SK-N-MC (cell line): ENCODE results near the gene PPFIBP2.

Experiments
- DNase-seq: peaks from one replicate; pipeline ENCODE4 v3.0.0-alpha.2; 2011; ENCODE audit warnings: low read depth, low spot score
- H3K27ac ChIP-seq: fragments of 200-600 bp; sonication (generic); 2 replicates; pipeline ENCODE4 v1.5.1; 2016; ENCODE audit warnings: mixed run types
- H3K36me3 ChIP-seq: fragments of 200-600 bp; sonication (generic); 2 replicates; pipeline ENCODE4 v1.6.1; 2017; ENCODE audit warnings: antibody characterized with exemption, low read length, mixed read lengths; ENCODE audit not compliant: insufficient read depth
- H3K4me3 ChIP-seq: fragments of 200-600 bp; sonication (generic); 2 replicates; pipeline ENCODE4 v1.5.1; 2016
- H3K9ac ChIP-seq: fragments of 200-600 bp; sonication (generic); 2 replicates; pipeline ENCODE4 v1.8.0; 2017; ENCODE audit warnings: mixed run types, mixed read lengths; ENCODE audit not compliant: insufficient read length
- H3K9me3 ChIP-seq: fragments of 200-600 bp; sonication (generic); 2 replicates; pipeline ENCODE4 v1.6.1; 2017; ENCODE audit warnings: low read depth, mild to moderate bottlenecking, antibody characterized with exemption, low read length, moderate library complexity, mixed read lengths
- EZH2 ChIP-seq: fragments of 200-600 bp; sonication (generic); IDR thresholded peaks from one replicate; pipeline ENCODE4 v1.6.1; 2017; ENCODE audit warnings: antibody characterized with exemption
- FOXP2 ChIP-seq: optimal IDR thresholded peaks from 2 replicates; pipeline ENCODE3; 2011; ENCODE audit warnings: mild to moderate bottlenecking, moderate library complexity; ENCODE audit not compliant: insufficient read depth; ENCODE audit errors: extremely low read length, control extremely low read depth
- POLR2AphosphoS5 ChIP-seq: IDR thresholded peaks from 2 replicates; pipeline ENCODE4 v1.6.1; 2012; ENCODE audit warnings: mild to moderate bottlenecking, low read depth, low read length, borderline replicate concordance

The PPFIBP2 gene

GRCh38 chr11:7599209-7599608, 85.4 kb downstream of the PPFIBP2 start:
- Histone ChIP-seq H3K27ac (no peak overlapping the region), H3K9ac (no peak overlapping the region), H3K9me3 (no peaks in the 10 kb centered on the region), H3K4me3 (no peak overlapping the region), H3K36me3 (no peaks in the 10 kb centered on the region)
- no peak for DNase-seq
- TF ChIP-seq FOXP2 (no peak), POLR2AphosphoS5 (no peak), EZH2 (no peak)

- Histone ChIP-seq H3K4me3 (no peak overlapping the region), H3K9ac (no peak overlapping the region), H3K9me3 (no peaks in the 10 kb centered on the region), H3K27ac (no peak overlapping the region), H3K36me3 (no peaks in the 10 kb centered on the region)
- no peak for TF ChIP-seq FOXP2
- no peak for DNase-seq
Measured at GRCh38 chr11:7600205-7600775, 86.5 kb downstream of the PPFIBP2 start.

GRCh38 chr11:7603031-7603781, 89.4 kb downstream of the PPFIBP2 start:
- no peaks in the 10 kb centered on the region for H3K36me3 ChIP-seq
- H3K9me3 ChIP-seq: no peaks in the 10 kb centered on the region
- no peak for TF ChIP-seq FOXP2
- no peak for TF ChIP-seq POLR2AphosphoS5
- no peak for TF ChIP-seq EZH2
- H3K4me3 ChIP-seq: no peak overlapping the region
- H3K9ac ChIP-seq: no peak overlapping the region
- DNase-seq: no peak
- H3K27ac ChIP-seq: no peak overlapping the region

- Histone ChIP-seq H3K36me3 (no peaks in the 10 kb centered on the region), H3K9me3 (no peaks in the 10 kb centered on the region), H3K9ac (no peak overlapping the region), H3K27ac (no peak overlapping the region), H3K4me3 (no peak overlapping the region)
- TF ChIP-seq FOXP2 (no peak), POLR2AphosphoS5 (no peak), EZH2 (no peak)
- DNase-seq: no peak
Measured at GRCh38 chr11:7604331-7604955, 90.6 kb downstream of the PPFIBP2 start.

GRCh38 chr11:7605186-7605943, 91.6 kb downstream of the PPFIBP2 start:
- H3K27ac ChIP-seq: no peak overlapping the region
- H3K9ac ChIP-seq: no peak overlapping the region
- TF ChIP-seq EZH2 (no peak), POLR2AphosphoS5 (no peak), FOXP2 (no peak)
- H3K9me3 ChIP-seq: no peaks in the 10 kb centered on the region
- no peaks in the 10 kb centered on the region for H3K36me3 ChIP-seq
- H3K4me3 ChIP-seq: no peak overlapping the region
- DNase-seq: no peak

GRCh38 chr11:7606496-7606895, 92.7 kb downstream of the PPFIBP2 start:
- Histone ChIP-seq H3K4me3 (no peak overlapping the region), H3K27ac (no peak overlapping the region), H3K9me3 (no peaks in the 10 kb centered on the region)

GRCh38 chr11:7609015-7609414, 95.2 kb downstream of the PPFIBP2 start:
- Histone ChIP-seq H3K4me3 (no peak overlapping the region), H3K36me3 (no peaks in the 10 kb centered on the region), H3K9ac (no peak overlapping the region), H3K27ac (no peak overlapping the region), H3K9me3 (no peaks in the 10 kb centered on the region)
- DNase-seq: no peak
- TF ChIP-seq FOXP2 (no peak), POLR2AphosphoS5 (no peak), EZH2 (no peak)

More at GRCh38 chr11:7606496-7606895, 92.7 kb downstream of the PPFIBP2 start:
- TF ChIP-seq POLR2AphosphoS5 (no peak), EZH2 (no peak), FOXP2 (no peak)
- Histone ChIP-seq H3K36me3 (no peaks in the 10 kb centered on the region), H3K9ac (no peak overlapping the region)
- no peak for DNase-seq

GRCh38 chr11:7609521-7609920, 95.7 kb downstream of the PPFIBP2 start:
- Histone ChIP-seq H3K36me3 (no peaks in the 10 kb centered on the region), H3K9ac (no peak overlapping the region), H3K27ac (no peak overlapping the region), H3K4me3 (no peak overlapping the region), H3K9me3 (no peaks in the 10 kb centered on the region)
- TF ChIP-seq FOXP2 (no peak), EZH2 (no peak), POLR2AphosphoS5 (no peak)
- DNase-seq: no peak
